Smooth muscle cell (in vitro differentiated cells): ENCODE results near the gene FAIM2. TPM values are rescaled to one million over a fixed set of nuclear protein-coding genes. Genes with fewer than 3 reads are reported as not detected.

Experiments
- DNase-seq: peaks from one replicate; lab custom pipeline; 2025; ENCODE audit not compliant: unreplicated experiment; lab: John Stamatoyannopoulos, UW
- H2AFZ ChIP-seq: fragments of 200-600 bp; sonication (generic); 2 replicates; pipeline ENCODE4 v1.6.0; 2016; ENCODE audit warnings: antibody characterized with exemption, low read depth, mild to moderate bottlenecking
- H3F3A ChIP-seq: fragments of 200-600 bp; sonication (generic); 2 replicates; pipeline ENCODE4 v1.6.0; 2017; ENCODE audit warnings: antibody characterized with exemption, low read depth
- H3K27ac ChIP-seq: fragments of 200-600 bp; sonication (generic); 2 replicates; pipeline ENCODE4 v1.5.1; 2016; ENCODE audit warnings: low read depth, mild to moderate bottlenecking
- H3K27me3 ChIP-seq: fragments of 200-600 bp; sonication (generic); 2 replicates; pipeline ENCODE4 v1.6.1; 2016; ENCODE audit warnings: low read depth, mild to moderate bottlenecking
- H3K36me3 ChIP-seq: fragments of 200-600 bp; sonication (generic); 2 replicates; pipeline ENCODE4 v1.5.1; 2016; ENCODE audit warnings: low read depth
- H3K4me1 ChIP-seq: fragments of 200-600 bp; sonication (generic); 2 replicates; pipeline ENCODE4 v1.5.1; 2016; ENCODE audit warnings: low read depth
- H3K4me2 ChIP-seq: fragments of 200-600 bp; sonication (generic); 2 replicates; pipeline ENCODE4 v1.6.0; 2016; ENCODE audit warnings: mild to moderate bottlenecking
- H3K4me3 ChIP-seq: fragments of 200-600 bp; sonication (generic); 2 replicates; pipeline ENCODE4 v1.5.1; 2016; ENCODE audit warnings: mild to moderate bottlenecking
- H3K79me2 ChIP-seq: fragments of 200-600 bp; sonication (generic); 2 replicates; pipeline ENCODE4 v1.6.0; 2016; ENCODE audit warnings: low read depth, mild to moderate bottlenecking
- H3K9ac ChIP-seq: fragments of 200-600 bp; sonication (generic); 2 replicates; pipeline ENCODE4 v1.6.0; 2016; ENCODE audit warnings: low read depth
- H3K9me3 ChIP-seq: fragments of 200-600 bp; sonication (generic); replicated peaks from 2 replicates; pipeline ENCODE4 v1.5.1; 2016; ENCODE audit warnings: low read depth
- H4K20me1 ChIP-seq: fragments of 200-600 bp; sonication (generic); 2 replicates; pipeline ENCODE4 v1.6.0; 2016; ENCODE audit warnings: low read depth
- WGBS: methylation state at CpG from one replicate; pipeline ENCODE4 v1.1.7; 2016; ENCODE audit warnings: low lambda C conversion rate; 5-methylcytosine and 5-hydroxymethylcytosine counted together
- polyA plus RNA-seq: library from polyadenylated mRNA; unstranded; fragments of >200 nt; fragmentation: Nextera tagmentation; extraction: Ambion mirVana; gene quantifications from 2 replicates; pipeline ENCODE4 v1.2.1, GENCODE V29; 2016
- total RNA-seq: library from RNA; depleted of rRNA; stranded (reverse); fragments of >200 nt; gene quantifications from 2 replicates; pipeline ENCODE4 v1.2.3, GENCODE V29; 2014
- TF ChIP-seq, protein P1 (sequence below): fragments of 200-600 bp; sonication (generic); IDR thresholded peaks from 2 replicates; pipeline ENCODE4 v1.5.1; 2017; ENCODE audit warnings: borderline replicate concordance, mild to moderate bottlenecking, antibody characterized with exemption; ENCODE audit not compliant: insufficient read depth, poor library complexity, severe bottlenecking

Gene FAIM2
- total and polyA plus RNA-seq, 2 experiments from 2014 or later, result 0.67 to 1.2 TPM

- no peak for DNase-seq
Observed at GRCh38 chr12:49874142-49874897, 29.4 kb downstream of the FAIM2 start.

GRCh38 chr12:49873361-49873934 lies 30.3 kb downstream of the FAIM2 start:
- Histone ChIP-seq H3K27me3 (no peaks in the 10 kb centered on the region), H3K9me3 (no peaks in the 10 kb centered on the region), H3K4me3 (no peak overlapping the region), H3K36me3 (no peaks in the 10 kb centered on the region), H3K27ac (no peak overlapping the region), H2AFZ (no peak overlapping the region), H3F3A (peaks cover 11% of the 10 kb centered on the region), H3K9ac (no peak overlapping the region), H3K4me2 (no peak overlapping the region), H3K4me1 (no peaks in the 10 kb centered on the region), H4K20me1 (no peaks in the 10 kb centered on the region), H3K79me2 (no peaks in the 10 kb centered on the region)
- 97% methylated on average over 3 of the region's 3 CpGs for WGBS
- TF ChIP-seq, protein P1, sequence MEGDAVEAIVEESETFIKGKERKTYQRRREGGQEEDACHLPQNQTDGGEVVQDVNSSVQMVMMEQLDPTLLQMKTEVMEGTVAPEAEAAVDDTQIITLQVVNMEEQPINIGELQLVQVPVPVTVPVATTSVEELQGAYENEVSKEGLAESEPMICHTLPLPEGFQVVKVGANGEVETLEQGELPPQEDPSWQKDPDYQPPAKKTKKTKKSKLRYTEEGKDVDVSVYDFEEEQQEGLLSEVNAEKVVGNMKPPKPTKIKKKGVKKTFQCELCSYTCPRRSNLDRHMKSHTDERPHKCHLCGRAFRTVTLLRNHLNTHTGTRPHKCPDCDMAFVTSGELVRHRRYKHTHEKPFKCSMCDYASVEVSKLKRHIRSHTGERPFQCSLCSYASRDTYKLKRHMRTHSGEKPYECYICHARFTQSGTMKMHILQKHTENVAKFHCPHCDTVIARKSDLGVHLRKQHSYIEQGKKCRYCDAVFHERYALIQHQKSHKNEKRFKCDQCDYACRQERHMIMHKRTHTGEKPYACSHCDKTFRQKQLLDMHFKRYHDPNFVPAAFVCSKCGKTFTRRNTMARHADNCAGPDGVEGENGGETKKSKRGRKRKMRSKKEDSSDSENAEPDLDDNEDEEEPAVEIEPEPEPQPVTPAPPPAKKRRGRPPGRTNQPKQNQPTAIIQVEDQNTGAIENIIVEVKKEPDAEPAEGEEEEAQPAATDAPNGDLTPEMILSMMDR, result no peak
- DNase-seq, result no peak

More at GRCh38 chr12:49874142-49874897, 29.4 kb downstream of the FAIM2 start:
- Histone ChIP-seq H3K9ac (no peak overlapping the region), H3K36me3 (no peaks in the 10 kb centered on the region), H3K4me2 (peak overlapping the region; percentile 29), H3K27ac (no peak overlapping the region), H3F3A (peaks cover 19% of the 10 kb centered on the region), H3K27me3 (no peaks in the 10 kb centered on the region), H3K79me2 (no peaks in the 10 kb centered on the region), H2AFZ (no peak overlapping the region), H4K20me1 (no peaks in the 10 kb centered on the region), H3K9me3 (no peaks in the 10 kb centered on the region), H3K4me1 (no peaks in the 10 kb centered on the region), H3K4me3 (no peak overlapping the region)
- TF ChIP-seq, protein P1, result no peak
- WGBS, result 63% methylated on average over 12 of the region's 12 CpGs

DNA sequence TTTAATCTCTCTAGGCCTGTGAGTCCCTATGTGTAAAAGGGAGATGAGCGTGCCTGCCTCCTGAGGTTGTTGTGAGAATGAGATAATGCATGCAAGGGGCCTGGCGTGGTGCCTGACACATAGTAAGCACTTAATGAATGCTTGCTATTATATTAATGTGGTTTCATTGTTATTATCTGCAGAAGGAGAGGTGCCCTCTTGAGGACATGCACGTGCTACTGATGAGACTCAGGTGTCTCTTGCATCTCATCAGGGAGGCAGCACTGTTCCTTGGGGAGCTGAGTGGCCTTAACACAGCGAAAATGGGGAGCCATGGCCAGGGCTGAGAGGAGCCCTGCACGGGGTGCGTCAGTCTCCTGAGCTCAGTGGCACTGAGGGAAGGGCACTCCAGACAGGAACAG lies 30.9 kb downstream of the FAIM2 start:
- no peaks in the 10 kb centered on the region for H3K27me3 ChIP-seq
- TF ChIP-seq, protein P1, result no peak
- H2AFZ ChIP-seq, result no peak overlapping the region
- peaks cover 13% of the 10 kb centered on the region for H3F3A ChIP-seq
- no peaks in the 10 kb centered on the region for H3K9me3 ChIP-seq
- no peaks in the 10 kb centered on the region for H4K20me1 ChIP-seq
- H3K4me1 ChIP-seq, result no peaks in the 10 kb centered on the region
- H3K36me3 ChIP-seq, result no peaks in the 10 kb centered on the region
- H3K9ac ChIP-seq, result no peak overlapping the region
- DNase-seq, result no peak
- 89% methylated on average over 6 of the region's 6 CpGs for WGBS
- no peak overlapping the region for H3K27ac ChIP-seq
- no peaks in the 10 kb centered on the region for H3K79me2 ChIP-seq
- H3K4me3 ChIP-seq, result no peak overlapping the region
- H3K4me2 ChIP-seq, result no peak overlapping the region
